Smooth muscle cell of the pulmonary artery (primary cell): ENCODE measurements around the gene CCL4L2. TPM values are rescaled to one million over a fixed set of nuclear protein-coding genes. Genes with fewer than 3 reads are reported as not detected.

Source experiments
- total RNA-seq: library from RNA; depleted of rRNA; stranded (reverse); fragments of >200 nt; gene quantifications from 2 replicates; pipeline ENCODE4 v1.2.3, GENCODE V29; 2014

CCL4L2 gene
- total RNA-seq = 0.13 TPM in 1 of 2 replicates, not detected in the other

GRCh38 chr17:36210439-36211211 lies at the start of gene CCL4L2:
Gene CCL4L2 (plus strand): TSS chr17:36211063.

GRCh38 chr17:36176536-36176935 lies 34.3 kb upstream of the CCL4L2 start, which contains the start of gene TBC1D3B:
Gene TBC1D3B (minus strand): TSS chr17:36176636. CDS start chr17:36175050, 1,586 bp downstream.

Other genes starting within 250 kb of the CCL4L2 start
- gene CCL16, start 229.6 kb upstream of the CCL4L2 start, total RNA-seq = not detected in 2 replicates
- gene CCL14, start 224.3 kb upstream of the CCL4L2 start, total RNA-seq = not detected in 2 replicates
- not detected in 2 replicates for gene CCL15, start 209.5 kb upstream of the CCL4L2 start, total RNA-seq
- not detected in 2 replicates for gene CCL23, start 193.1 kb upstream of the CCL4L2 start, total RNA-seq
- gene CCL18, start 146.8 kb upstream of the CCL4L2 start, total RNA-seq = not detected in 2 replicates
- gene CCL3, start 120.9 kb upstream of the CCL4L2 start, total RNA-seq = not detected in 2 replicates
- not detected in 2 replicates for gene CCL4, start 107.2 kb upstream of the CCL4L2 start, total RNA-seq
- 1.5 and 4.9 TPM in 2 replicates for gene TBC1D3B, start 34.4 kb upstream of the CCL4L2 start, total RNA-seq
- gene CCL3L1, start 14.3 kb upstream of the CCL4L2 start, total RNA-seq = not detected in 2 replicates
- 0.07 and 0.78 TPM in 2 replicates for gene TBC1D3I, start 53.5 kb downstream of the CCL4L2 start, total RNA-seq
- gene TBC1D3G, start 112.8 kb downstream of the CCL4L2 start, total RNA-seq = 0.07 TPM in 1 of 2 replicates, not detected in the other
- not detected in 2 replicates for gene TBC1D3H, start 177.4 kb downstream of the CCL4L2 start, total RNA-seq